ENCODE measurements around the gene DKC1. TPM values are rescaled to one million over a fixed set of nuclear protein-coding genes. Genes with fewer than 3 reads are reported as not detected.

The DKC1 gene
- total RNA-seq (10 to 100 TPM; 18.7 to 27.0 (median 21.4) TPM), polyA plus RNA-seq (14.0 TPM)
- long read RNA-seq, donor 1, transcript DKC1-201 (15 exons, 2,577 nt) = major isoform, 34 of 47 reads
- long read RNA-seq, donor 1, partial matches to known transcripts = 11 of 47 reads
- long read RNA-seq, donor 1, other reads (novel, unspliced or antisense) = 1 of 47 reads
- long read RNA-seq, donor 2, transcript DKC1-201 (15 exons, 2,577 nt) = major isoform, 18 of 19 reads
- long read RNA-seq, donor 2, partial matches to known transcripts = 1 of 19 reads
- long read RNA-seq, donor 2, other reads (novel, unspliced or antisense) = 0 of 19 reads
- long read RNA-seq, donor 3, transcript DKC1-201 (15 exons, 2,577 nt) = major isoform, 41 of 119 reads
- long read RNA-seq, donor 3, partial matches to known transcripts = 74 of 119 reads
- long read RNA-seq, donor 3, other reads (novel, unspliced or antisense) = 4 of 119 reads
- long read RNA-seq, donor 4, transcript DKC1-201 (15 exons, 2,577 nt) = major isoform, 25 of 27 reads
- long read RNA-seq, donor 4, partial matches to known transcripts = 0 of 27 reads
- long read RNA-seq, donor 4, other reads (novel, unspliced or antisense) = 2 of 27 reads

- Histone ChIP-seq H3K4me1 (ENCODE audit: control insufficient read depth, insufficient read depth, low read length) (peaks cover 2% of the 10 kb centered on the region), H3K9me3 (ENCODE audit: control insufficient read depth, low read length) (no peaks in the 10 kb centered on the region), H3K27me3 (ENCODE audit: control insufficient read depth, insufficient read depth) (no peaks in the 10 kb centered on the region), H3K27ac (ENCODE audit: low read length) (peak within 1 kb of the TSS; percentile 52), H3K4me3 (ENCODE audit: low read length) (peak within 1 kb of the TSS; percentile 42)
- intact Hi-C loops (cut with DNase I) = no loop called here
- WGBS = under 1% methylated on average over 79 of the region's 84 CpGs
- peak; percentile 97 to 99 (median 99) for DNase-seq
- ATAC-seq = peak; percentile 98 to 99
Measured at GRCh38 chrX:154762537-154763296, at the start of gene DKC1. TSS of gene DKC1 (plus strand) at chrX:154762864. CDS start at chrX:154762966, 102 bp downstream.

- ATAC-seq = peak in 1 of 2 donors; percentile 65
- intact Hi-C loops (cut with DNase I) = loop anchor here in 1 of 4 donors (5.0 kb wide), 1 partner anchor 37 kb away; the partner anchor contains the start of gene GAB3
- H3K4me1 ChIP-seq (ENCODE audit: control insufficient read depth, insufficient read depth, low read length) = peaks cover 9% of the 10 kb centered on the region
- no peak overlapping the region for H3K27ac ChIP-seq (ENCODE audit: low read length)
- DNase-seq = no peak
- H3K4me3 ChIP-seq (ENCODE audit: low read length) = no peak overlapping the region
- no peaks in the 10 kb centered on the region for H3K9me3 ChIP-seq (ENCODE audit: control insufficient read depth, low read length)
- H3K27me3 ChIP-seq (ENCODE audit: control insufficient read depth, insufficient read depth) = no peaks in the 10 kb centered on the region
- WGBS = 0% methylated on average over 2 of the region's 2 CpGs
Measured at GRCh38 chrX:154714925-154715324, 47.7 kb upstream of the DKC1 start.

GRCh38 chrX:154715825-154716224 lies 46.8 kb upstream of the DKC1 start:
- Histone ChIP-seq H3K9me3 (ENCODE audit: control insufficient read depth, low read length) (no peaks in the 10 kb centered on the region), H3K4me3 (ENCODE audit: low read length) (no peak overlapping the region), H3K27me3 (ENCODE audit: control insufficient read depth, insufficient read depth) (no peaks in the 10 kb centered on the region), H3K27ac (ENCODE audit: low read length) (no peak overlapping the region), H3K4me1 (ENCODE audit: control insufficient read depth, insufficient read depth, low read length) (peaks cover 9% of the 10 kb centered on the region)
- intact Hi-C loops (cut with DNase I) = loop anchor here in 1 of 4 donors (5.0 kb wide), 1 partner anchor 36 kb away; the partner anchor contains the start of gene GAB3
- ATAC-seq (no peak), DNase-seq (no peak)
- WGBS = 97% methylated on average over 5 of the region's 5 CpGs

GRCh38 chrX:154717824-154718223 lies 44.8 kb upstream of the DKC1 start:
- Histone ChIP-seq H3K4me3 (ENCODE audit: low read length) (no peak overlapping the region), H3K9me3 (ENCODE audit: control insufficient read depth, low read length) (no peaks in the 10 kb centered on the region), H3K4me1 (ENCODE audit: control insufficient read depth, insufficient read depth, low read length) (peaks cover 5% of the 10 kb centered on the region), H3K27ac (ENCODE audit: low read length) (no peak overlapping the region), H3K27me3 (ENCODE audit: control insufficient read depth, insufficient read depth) (no peaks in the 10 kb centered on the region)
- DNase-seq (no peak), ATAC-seq (no peak)
- 36% methylated on average over 7 of the region's 7 CpGs for WGBS
- intact Hi-C loops (cut with DNase I) = loop anchor here in 1 of 4 donors (5.0 kb wide), 1 partner anchor 34 kb away; the partner anchor contains the start of gene GAB3

GRCh38 chrX:154718616-154719015 lies 44.0 kb upstream of the DKC1 start:
- H3K27ac ChIP-seq (ENCODE audit: low read length) = no peak overlapping the region
- no peaks in the 10 kb centered on the region for H3K27me3 ChIP-seq (ENCODE audit: control insufficient read depth, insufficient read depth)
- H3K9me3 ChIP-seq (ENCODE audit: control insufficient read depth, low read length) = no peaks in the 10 kb centered on the region
- ATAC-seq (no peak), DNase-seq (no peak)
- H3K4me3 ChIP-seq (ENCODE audit: low read length) = no peak overlapping the region
- intact Hi-C loops (cut with DNase I) = loop anchor here in 1 of 4 donors (5.0 kb wide), 1 partner anchor 34 kb away; the partner anchor contains the start of gene GAB3
- peaks cover 2% of the 10 kb centered on the region for H3K4me1 ChIP-seq (ENCODE audit: control insufficient read depth, insufficient read depth, low read length)
- WGBS = 65% methylated on average over 1 of the region's 1 CpG

GRCh38 chrX:154719132-154719675 lies 43.5 kb upstream of the DKC1 start:
- Histone ChIP-seq H3K27ac (ENCODE audit: low read length) (peak overlapping the region; percentile 12), H3K27me3 (ENCODE audit: control insufficient read depth, insufficient read depth) (no peaks in the 10 kb centered on the region), H3K4me1 (ENCODE audit: control insufficient read depth, insufficient read depth, low read length) (peaks cover 2% of the 10 kb centered on the region), H3K9me3 (ENCODE audit: control insufficient read depth, low read length) (no peaks in the 10 kb centered on the region), H3K4me3 (ENCODE audit: low read length) (no peak overlapping the region)
- no peak for ATAC-seq
- no peak for DNase-seq
- WGBS = 60% methylated on average over 6 of the region's 6 CpGs
- intact Hi-C loops (cut with DNase I) = loop anchor here in 1 of 4 donors (5.0 kb wide), 1 partner anchor 33 kb away; the partner anchor contains the start of gene GAB3

- H3K4me1 ChIP-seq (ENCODE audit: control insufficient read depth, insufficient read depth, low read length) = peaks cover 2% of the 10 kb centered on the region
- 72% methylated on average over 4 of the region's 4 CpGs for WGBS
- no peak overlapping the region for H3K27ac ChIP-seq (ENCODE audit: low read length)
Measured at GRCh38 chrX:154720067-154720466, 42.6 kb upstream of the DKC1 start.

GRCh38 chrX:154721155-154721554 lies 41.5 kb upstream of the DKC1 start:
- no peak for DNase-seq
- H3K4me3 ChIP-seq (ENCODE audit: low read length) = no peak overlapping the region
- no peaks in the 10 kb centered on the region for H3K27me3 ChIP-seq (ENCODE audit: control insufficient read depth, insufficient read depth)
- WGBS = over 99% methylated on average over 3 of the region's 3 CpGs
- no peak for ATAC-seq
- no peak overlapping the region for H3K27ac ChIP-seq (ENCODE audit: low read length)
- peaks cover 4% of the 10 kb centered on the region for H3K4me1 ChIP-seq (ENCODE audit: control insufficient read depth, insufficient read depth, low read length)
- intact Hi-C loops (cut with DNase I) = no loop called here
- H3K9me3 ChIP-seq (ENCODE audit: control insufficient read depth, low read length) = no peaks in the 10 kb centered on the region

More at GRCh38 chrX:154720067-154720466, 42.6 kb upstream of the DKC1 start:
- Histone ChIP-seq H3K27me3 (ENCODE audit: control insufficient read depth, insufficient read depth) (no peaks in the 10 kb centered on the region), H3K9me3 (ENCODE audit: control insufficient read depth, low read length) (no peaks in the 10 kb centered on the region), H3K4me3 (ENCODE audit: low read length) (no peak overlapping the region)
- no peak for DNase-seq
- ATAC-seq = no peak
- intact Hi-C loops (cut with DNase I) = no loop called here

GRCh38 chrX:154724993-154725756 lies 37.5 kb upstream of the DKC1 start:
- 85% methylated on average over 2 of the region's 2 CpGs for WGBS
- Histone ChIP-seq H3K4me1 (ENCODE audit: control insufficient read depth, insufficient read depth, low read length) (peaks cover 14% of the 10 kb centered on the region), H3K27me3 (ENCODE audit: control insufficient read depth, insufficient read depth) (no peaks in the 10 kb centered on the region), H3K4me3 (ENCODE audit: low read length) (no peak overlapping the region), H3K27ac (ENCODE audit: low read length) (no peak overlapping the region), H3K9me3 (ENCODE audit: control insufficient read depth, low read length) (no peaks in the 10 kb centered on the region)
- no peak for DNase-seq
- intact Hi-C loops (cut with DNase I) = no loop called here
- no peak for ATAC-seq

- peaks cover 20% of the 10 kb centered on the region for H3K4me1 ChIP-seq (ENCODE audit: control insufficient read depth, insufficient read depth, low read length)
- peak overlapping the region; percentile 72 for H3K27ac ChIP-seq (ENCODE audit: low read length)
- 29% methylated on average over 1 of the region's 1 CpG for WGBS
- H3K9me3 ChIP-seq (ENCODE audit: control insufficient read depth, low read length) = no peaks in the 10 kb centered on the region
- intact Hi-C loops (cut with DNase I) = no loop called here
- no peaks in the 10 kb centered on the region for H3K27me3 ChIP-seq (ENCODE audit: control insufficient read depth, insufficient read depth)
- no peak overlapping the region for H3K4me3 ChIP-seq (ENCODE audit: low read length)
- ATAC-seq (peak in 1 of 2 donors; percentile 9), DNase-seq (no peak)
Measured at GRCh38 chrX:154727418-154727817, 35.2 kb upstream of the DKC1 start.
